ENCODE measurements around the gene AUTS2.

GRCh38 chr7:69652947-69653701 lies 54.8 kb downstream of the AUTS2 start:
- TF ChIP-seq, protein P1, sequence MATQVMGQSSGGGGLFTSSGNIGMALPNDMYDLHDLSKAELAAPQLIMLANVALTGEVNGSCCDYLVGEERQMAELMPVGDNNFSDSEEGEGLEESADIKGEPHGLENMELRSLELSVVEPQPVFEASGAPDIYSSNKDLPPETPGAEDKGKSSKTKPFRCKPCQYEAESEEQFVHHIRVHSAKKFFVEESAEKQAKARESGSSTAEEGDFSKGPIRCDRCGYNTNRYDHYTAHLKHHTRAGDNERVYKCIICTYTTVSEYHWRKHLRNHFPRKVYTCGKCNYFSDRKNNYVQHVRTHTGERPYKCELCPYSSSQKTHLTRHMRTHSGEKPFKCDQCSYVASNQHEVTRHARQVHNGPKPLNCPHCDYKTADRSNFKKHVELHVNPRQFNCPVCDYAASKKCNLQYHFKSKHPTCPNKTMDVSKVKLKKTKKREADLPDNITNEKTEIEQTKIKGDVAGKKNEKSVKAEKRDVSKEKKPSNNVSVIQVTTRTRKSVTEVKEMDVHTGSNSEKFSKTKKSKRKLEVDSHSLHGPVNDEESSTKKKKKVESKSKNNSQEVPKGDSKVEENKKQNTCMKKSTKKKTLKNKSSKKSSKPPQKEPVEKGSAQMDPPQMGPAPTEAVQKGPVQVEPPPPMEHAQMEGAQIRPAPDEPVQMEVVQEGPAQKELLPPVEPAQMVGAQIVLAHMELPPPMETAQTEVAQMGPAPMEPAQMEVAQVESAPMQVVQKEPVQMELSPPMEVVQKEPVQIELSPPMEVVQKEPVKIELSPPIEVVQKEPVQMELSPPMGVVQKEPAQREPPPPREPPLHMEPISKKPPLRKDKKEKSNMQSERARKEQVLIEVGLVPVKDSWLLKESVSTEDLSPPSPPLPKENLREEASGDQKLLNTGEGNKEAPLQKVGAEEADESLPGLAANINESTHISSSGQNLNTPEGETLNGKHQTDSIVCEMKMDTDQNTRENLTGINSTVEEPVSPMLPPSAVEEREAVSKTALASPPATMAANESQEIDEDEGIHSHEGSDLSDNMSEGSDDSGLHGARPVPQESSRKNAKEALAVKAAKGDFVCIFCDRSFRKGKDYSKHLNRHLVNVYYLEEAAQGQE (IDR thresholded peaks at IDR 0.05; ENCODE audit: unreplicated experiment): no peak
- TF ChIP-seq CTCF (conservative IDR thresholded peaks at IDR 0.05; ENCODE audit: low read depth in 2 of 2): no peak
- TF ChIP-seq EZH2 (IDR thresholded peaks at IDR 0.05; ENCODE audit: low read depth, unreplicated experiment): no peak
- TF ChIP-seq CREB1 (CRISPR knock-in tag; IDR thresholded peaks at IDR 0.05; ENCODE audit: low read depth): no peak
- no peak for TF ChIP-seq POLR2AphosphoS5 (IDR thresholded peaks at IDR 0.05; ENCODE audit: low read depth)
- no peak for TF ChIP-seq ZNF331 (CRISPR knock-in tag; IDR thresholded peaks at IDR 0.05; ENCODE audit: low read depth)

Data from GM23338 (cell line).